ENCODE data around the gene ASB18.
A peak's percentile ranks its signal among the peaks of the same experiment; 100 is the strongest.

The ASB18 gene

GRCh38 chr2:236173729-236174607, 90.2 kb downstream of the ASB18 start:
- no peak for DNase-seq (ENCODE audit: low spot score)

- DNase-seq (ENCODE audit: low spot score): no peak
Observed at GRCh38 chr2:236173036-236173728, 91.0 kb downstream of the ASB18 start.

- DNase-seq (ENCODE audit: low spot score): no peak
Observed at GRCh38 chr2:236172255-236173035, 91.8 kb downstream of the ASB18 start.

- no peak for DNase-seq (ENCODE audit: low spot score)
Observed at GRCh38 chr2:236171680-236172254, 92.4 kb downstream of the ASB18 start.

- no peak for DNase-seq (ENCODE audit: low spot score)
Observed at GRCh38 chr2:236171181-236171679, 93.0 kb downstream of the ASB18 start.

GRCh38 chr2:236170590-236171165, 93.5 kb downstream of the ASB18 start:
- DNase-seq (ENCODE audit: low spot score): no peak

GRCh38 chr2:236169741-236170589, 94.2 kb downstream of the ASB18 start:
- DNase-seq (ENCODE audit: low spot score): no peak

GRCh38 chr2:236169151-236169721, 95.0 kb downstream of the ASB18 start:
- no peak for DNase-seq (ENCODE audit: low spot score)

- peak; percentile 95 for DNase-seq (ENCODE audit: low spot score)
Observed at GRCh38 chr2:236168110-236169080, 95.8 kb downstream of the ASB18 start, which contains the start of gene GBX2. Gene GBX2, minus strand, starts transcription at chr2:236168386. Its CDS starts 415 bp downstream, at chr2:236167971.

- no peak for DNase-seq (ENCODE audit: low spot score)
Observed at GRCh38 chr2:236167297-236168109, 96.7 kb downstream of the ASB18 start.

- DNase-seq (ENCODE audit: low spot score): no peak
Observed at GRCh38 chr2:236166796-236167296, 97.4 kb downstream of the ASB18 start.

GRCh38 chr2:236165842-236166795, 98.1 kb downstream of the ASB18 start:
- no peak for DNase-seq (ENCODE audit: low spot score)

GRCh38 chr2:236164925-236165841, 99.0 kb downstream of the ASB18 start:
- DNase-seq (ENCODE audit: low spot score): no peak

- no peak for DNase-seq (ENCODE audit: low spot score)
Observed at GRCh38 chr2:236164201-236164924, 99.8 kb downstream of the ASB18 start.

All from D341Med (cell line).